ENCODE data around the gene DCUN1D2. TPM values are rescaled to one million over a fixed set of nuclear protein-coding genes. Genes with fewer than 3 reads are reported as not detected.
"Not testable (repeated sequence)": the region's sequence is repeated elsewhere in the genome, so short reads cannot be mapped to it uniquely, and the experiment has no call there.

The DCUN1D2 gene
- polyA plus RNA-seq, 4 donors = 7.3 to 19.2 (median 15.7) TPM

DNA sequence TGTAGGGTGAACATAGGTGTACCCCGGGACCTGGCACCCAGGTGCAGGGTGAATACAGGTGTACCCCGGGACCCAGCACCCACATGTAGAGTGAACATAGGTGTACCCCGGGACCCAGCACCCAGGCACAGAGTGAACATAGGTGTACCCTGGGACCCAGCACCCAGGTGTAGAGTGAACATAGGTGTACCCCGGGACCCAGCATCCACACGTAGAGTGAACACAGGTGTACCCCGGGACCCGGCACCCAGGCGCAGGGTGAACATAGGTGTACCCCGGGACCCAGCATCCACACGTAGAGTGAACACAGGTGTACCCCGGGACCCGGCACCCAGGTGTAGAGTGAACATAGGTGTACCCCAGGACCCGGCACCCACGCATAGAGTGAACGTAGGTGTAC, 54.6 kb downstream of the DCUN1D2 start:
- not testable (repeated sequence) for FAIRE-seq; H3K27me3 ChIP-seq (ENCODE audit: control insufficient read depth in 3 of 3, insufficient read depth in 3 of 3, low read length in 3 of 3); H3K27ac ChIP-seq (ENCODE audit: low read depth in 1 of 3, low read length in 2 of 3); H3K36me3 ChIP-seq (ENCODE audit: control insufficient read depth in 3 of 3, insufficient read depth in 2 of 3, low read depth in 1 of 3, low read length in 3 of 3); H3K4me3 ChIP-seq (ENCODE audit: low read depth in 1 of 3, low read length in 3 of 3); H3K4me1 ChIP-seq (ENCODE audit: control insufficient read depth in 3 of 3, insufficient read depth in 2 of 3, low read depth in 1 of 3, low read length in 2 of 3); DNase-seq; H3K9me3 ChIP-seq (ENCODE audit: control insufficient read depth in 2 of 2, insufficient read depth in 1 of 2, low read depth in 1 of 2, low read length in 1 of 2)
- WGBS, 3 donors = 95 to 96% (median 95%) methylated on average over 15 of the region's 15 CpGs

DNA sequence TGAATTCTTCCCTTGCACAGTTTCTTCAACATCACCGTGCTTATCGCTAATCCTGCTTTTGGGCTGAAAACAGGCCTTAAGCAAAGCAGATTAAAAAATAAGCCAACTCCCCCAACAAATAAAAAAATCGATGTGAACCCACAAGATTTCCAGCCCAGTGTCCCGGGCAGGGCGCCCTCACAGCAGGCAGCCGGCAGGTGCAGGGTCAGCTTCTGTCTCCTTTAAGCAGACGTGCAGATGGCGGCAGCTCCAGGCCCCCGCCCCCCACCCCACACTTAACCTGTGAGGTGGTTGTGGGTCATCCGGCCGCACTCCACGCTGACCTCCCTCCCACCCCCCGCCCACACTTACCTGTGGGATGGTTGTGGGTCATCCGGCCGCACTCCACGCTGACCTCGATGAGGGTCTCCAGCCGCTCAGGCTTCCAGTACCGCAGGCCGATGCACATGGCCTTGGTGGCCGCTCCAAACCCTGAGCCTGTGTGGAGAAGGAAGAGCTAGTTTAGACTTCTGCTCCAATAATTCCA, 57.1 kb downstream of the DCUN1D2 start:
- no peaks in the 10 kb centered on the region for H3K27me3 ChIP-seq (ENCODE audit: control insufficient read depth in 3 of 3, insufficient read depth in 3 of 3, low read length in 3 of 3)
- FAIRE-seq = no peak
- no peak for DNase-seq
- H3K27ac ChIP-seq (ENCODE audit: low read depth in 1 of 3, low read length in 2 of 3) = no peak overlapping the region
- H3K9me3 ChIP-seq (ENCODE audit: control insufficient read depth in 2 of 2, insufficient read depth in 1 of 2, low read depth in 1 of 2, low read length in 1 of 2) = peaks cover 0 to 4% of the 10 kb centered on the region in 2 donors
- H3K4me1 ChIP-seq (ENCODE audit: control insufficient read depth in 3 of 3, insufficient read depth in 2 of 3, low read depth in 1 of 3, low read length in 2 of 3) = no peaks in the 10 kb centered on the region
- peaks cover 0 to 3% (median 0%) of the 10 kb centered on the region in 3 donors for H3K36me3 ChIP-seq (ENCODE audit: control insufficient read depth in 3 of 3, insufficient read depth in 2 of 3, low read depth in 1 of 3, low read length in 3 of 3)
- WGBS, 3 donors = 95 to 98% (median 96%) methylated on average over 21 of the region's 21 CpGs
- H3K4me3 ChIP-seq (ENCODE audit: low read depth in 1 of 3, low read length in 3 of 3) = no peak overlapping the region

DNA sequence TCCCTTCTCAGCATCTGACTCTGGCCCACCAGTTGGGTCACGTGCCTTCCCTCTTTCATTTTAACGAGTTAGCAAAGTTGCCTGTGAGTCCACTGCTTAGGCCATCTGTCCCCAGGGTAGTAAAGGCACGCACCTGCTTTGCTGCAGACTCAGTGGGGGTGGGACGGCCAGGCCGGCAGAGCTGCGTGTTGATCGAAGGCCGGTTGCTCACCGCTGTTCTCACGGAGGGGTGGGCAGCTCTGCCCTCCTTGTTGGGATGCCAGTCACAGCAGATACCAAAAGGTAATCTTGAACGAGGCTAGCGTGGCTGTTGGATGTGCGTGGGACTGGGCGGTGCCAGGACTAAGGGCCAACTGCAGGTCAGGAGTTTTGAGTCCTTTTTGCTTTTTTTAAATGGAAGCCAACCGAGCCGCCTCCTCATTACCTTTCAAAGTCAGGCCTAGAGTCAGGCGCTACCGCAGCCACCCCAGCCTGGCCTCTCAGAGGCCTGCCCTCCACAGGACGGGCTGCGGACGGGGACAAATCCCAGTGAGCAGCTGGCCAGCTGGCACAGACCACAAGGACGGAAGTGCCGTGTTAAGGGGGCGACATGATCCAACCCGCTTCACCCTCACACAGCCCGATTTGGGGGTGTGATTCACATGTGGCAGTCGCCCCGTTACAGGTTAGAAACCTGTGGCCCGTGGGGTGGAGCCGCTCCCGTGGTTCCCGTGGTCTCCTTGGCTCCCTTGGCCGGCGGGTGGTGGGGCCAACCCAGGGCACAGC, 57.8 kb downstream of the DCUN1D2 start:
- 89 to 92% (median 91%) methylated on average over 34 of the region's 34 CpGs for WGBS, 3 donors
- no peak overlapping the region for H3K4me3 ChIP-seq (ENCODE audit: low read depth in 1 of 3, low read length in 3 of 3)
- no peaks in the 10 kb centered on the region for H3K27me3 ChIP-seq (ENCODE audit: control insufficient read depth in 3 of 3, insufficient read depth in 3 of 3, low read length in 3 of 3)
- no peak for DNase-seq
- no peak overlapping the region for H3K27ac ChIP-seq (ENCODE audit: low read depth in 1 of 3, low read length in 2 of 3)
- peaks cover 0 to 3% (median 0%) of the 10 kb centered on the region in 3 donors for H3K36me3 ChIP-seq (ENCODE audit: control insufficient read depth in 3 of 3, insufficient read depth in 2 of 3, low read depth in 1 of 3, low read length in 3 of 3)
- H3K4me1 ChIP-seq (ENCODE audit: control insufficient read depth in 3 of 3, insufficient read depth in 2 of 3, low read depth in 1 of 3, low read length in 2 of 3) = no peaks in the 10 kb centered on the region
- H3K9me3 ChIP-seq (ENCODE audit: control insufficient read depth in 2 of 2, insufficient read depth in 1 of 2, low read depth in 1 of 2, low read length in 1 of 2) = peaks cover 0 to 4% of the 10 kb centered on the region in 2 donors
- no peak for FAIRE-seq

DNA sequence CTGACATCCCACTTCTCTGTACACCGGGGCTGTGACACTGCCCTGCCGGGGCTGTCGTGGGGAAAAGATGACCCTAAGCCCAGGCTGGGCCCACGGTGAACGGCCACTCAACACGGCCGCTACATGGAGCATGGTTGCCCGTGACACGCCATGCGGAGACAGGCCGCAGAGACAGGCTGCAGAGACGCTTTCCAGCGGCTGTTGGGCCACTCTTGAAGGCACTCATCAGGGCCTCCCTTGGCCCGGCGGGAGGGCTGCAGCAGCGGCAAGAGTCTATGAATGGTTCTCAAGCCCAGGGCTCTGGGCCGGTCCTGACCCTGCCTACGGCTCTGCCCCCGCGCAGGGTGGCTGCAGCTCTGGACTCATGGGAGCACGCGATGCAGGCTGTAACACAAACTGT, 59.3 kb downstream of the DCUN1D2 start:
- H3K4me3 ChIP-seq (ENCODE audit: low read depth in 1 of 3, low read length in 3 of 3) = no peak overlapping the region
- WGBS, 3 donors = 91 to 94% (median 92%) methylated on average over 22 of the region's 22 CpGs
- no peaks in the 10 kb centered on the region for H3K27me3 ChIP-seq (ENCODE audit: control insufficient read depth in 3 of 3, insufficient read depth in 3 of 3, low read length in 3 of 3)
- no peak overlapping the region for H3K27ac ChIP-seq (ENCODE audit: low read depth in 1 of 3, low read length in 2 of 3)
- H3K9me3 ChIP-seq (ENCODE audit: control insufficient read depth in 2 of 2, insufficient read depth in 1 of 2, low read depth in 1 of 2, low read length in 1 of 2) = peaks cover 0 to 4% of the 10 kb centered on the region in 2 donors
- peaks cover 0 to 3% (median 0%) of the 10 kb centered on the region in 3 donors for H3K36me3 ChIP-seq (ENCODE audit: control insufficient read depth in 3 of 3, insufficient read depth in 2 of 3, low read depth in 1 of 3, low read length in 3 of 3)
- DNase-seq (no peak), FAIRE-seq (no peak)
- H3K4me1 ChIP-seq (ENCODE audit: control insufficient read depth in 3 of 3, insufficient read depth in 2 of 3, low read depth in 1 of 3, low read length in 2 of 3) = no peaks in the 10 kb centered on the region

DNA sequence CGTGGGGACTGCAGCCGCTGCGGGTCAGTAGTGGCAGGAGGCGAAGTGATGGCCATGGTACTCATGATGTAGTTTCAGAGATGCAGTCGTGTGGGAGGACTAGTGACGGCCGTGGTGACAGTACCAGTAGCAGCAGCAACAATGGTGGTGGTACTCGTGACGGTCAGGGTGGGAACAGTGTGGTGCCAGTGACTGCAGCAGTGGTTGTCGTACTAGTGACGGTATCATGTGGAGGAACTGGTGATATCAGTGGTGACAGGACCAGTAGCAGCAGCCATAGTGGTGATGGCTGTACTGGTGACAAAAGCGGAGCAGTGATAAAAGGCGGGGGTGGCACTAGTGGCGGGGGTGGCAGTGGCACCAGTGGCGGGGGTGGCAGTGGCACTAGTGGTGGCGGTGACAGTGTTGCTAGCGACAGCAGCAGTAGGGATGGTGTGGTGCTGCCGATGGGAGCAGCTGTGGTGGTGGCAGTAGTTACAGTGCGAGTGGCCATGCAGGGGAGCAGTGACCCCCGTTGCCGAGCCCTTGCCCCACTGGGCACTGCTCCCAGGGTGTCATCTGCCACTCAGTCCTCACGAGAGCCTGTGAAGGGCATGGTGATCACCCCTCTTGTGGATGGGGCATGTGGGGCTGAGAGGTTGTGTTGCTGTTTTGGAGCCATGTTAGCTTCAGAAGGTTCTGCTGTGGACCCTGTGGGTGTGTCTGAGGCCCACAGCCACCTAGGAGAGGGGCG, 60.0 kb downstream of the DCUN1D2 start:
- FAIRE-seq = no peak

GRCh38 chr13:113429608-113429985, 60.9 kb downstream of the DCUN1D2 start:
- no peak for FAIRE-seq
- Histone ChIP-seq H3K27me3 (ENCODE audit: control insufficient read depth in 3 of 3, insufficient read depth in 3 of 3, low read length in 3 of 3) (no peaks in the 10 kb centered on the region), H3K36me3 (ENCODE audit: control insufficient read depth in 3 of 3, insufficient read depth in 2 of 3, low read depth in 1 of 3, low read length in 3 of 3) (no peaks in the 10 kb centered on the region), H3K27ac (ENCODE audit: low read depth in 1 of 3, low read length in 2 of 3) (no peak overlapping the region), H3K9me3 (ENCODE audit: control insufficient read depth in 2 of 2, insufficient read depth in 1 of 2, low read depth in 1 of 2, low read length in 1 of 2) (no peaks in the 10 kb centered on the region), H3K4me3 (ENCODE audit: low read depth in 1 of 3, low read length in 3 of 3) (no peak overlapping the region), H3K4me1 (ENCODE audit: control insufficient read depth in 3 of 3, insufficient read depth in 2 of 3, low read depth in 1 of 3, low read length in 2 of 3) (no peaks in the 10 kb centered on the region)
- 87 to 91% (median 89%) methylated on average over 16 of the region's 16 CpGs for WGBS, 3 donors
- no peak for DNase-seq

More for the DNA sequence above, 60.0 kb downstream of the DCUN1D2 start:
- Histone ChIP-seq H3K36me3 (ENCODE audit: control insufficient read depth in 3 of 3, insufficient read depth in 2 of 3, low read depth in 1 of 3, low read length in 3 of 3) (no peaks in the 10 kb centered on the region), H3K4me1 (ENCODE audit: control insufficient read depth in 3 of 3, insufficient read depth in 2 of 3, low read depth in 1 of 3, low read length in 2 of 3) (no peaks in the 10 kb centered on the region), H3K9me3 (ENCODE audit: control insufficient read depth in 2 of 2, insufficient read depth in 1 of 2, low read depth in 1 of 2, low read length in 1 of 2) (no peaks in the 10 kb centered on the region), H3K27ac (ENCODE audit: low read depth in 1 of 3, low read length in 2 of 3) (no peak overlapping the region), H3K4me3 (ENCODE audit: low read depth in 1 of 3, low read length in 3 of 3) (no peak overlapping the region), H3K27me3 (ENCODE audit: control insufficient read depth in 3 of 3, insufficient read depth in 3 of 3, low read length in 3 of 3) (no peaks in the 10 kb centered on the region)
- WGBS, 3 donors = 96 to 97% (median 96%) methylated on average over 20 to 23 of the region's 23 CpGs
- no peak for DNase-seq

DNA sequence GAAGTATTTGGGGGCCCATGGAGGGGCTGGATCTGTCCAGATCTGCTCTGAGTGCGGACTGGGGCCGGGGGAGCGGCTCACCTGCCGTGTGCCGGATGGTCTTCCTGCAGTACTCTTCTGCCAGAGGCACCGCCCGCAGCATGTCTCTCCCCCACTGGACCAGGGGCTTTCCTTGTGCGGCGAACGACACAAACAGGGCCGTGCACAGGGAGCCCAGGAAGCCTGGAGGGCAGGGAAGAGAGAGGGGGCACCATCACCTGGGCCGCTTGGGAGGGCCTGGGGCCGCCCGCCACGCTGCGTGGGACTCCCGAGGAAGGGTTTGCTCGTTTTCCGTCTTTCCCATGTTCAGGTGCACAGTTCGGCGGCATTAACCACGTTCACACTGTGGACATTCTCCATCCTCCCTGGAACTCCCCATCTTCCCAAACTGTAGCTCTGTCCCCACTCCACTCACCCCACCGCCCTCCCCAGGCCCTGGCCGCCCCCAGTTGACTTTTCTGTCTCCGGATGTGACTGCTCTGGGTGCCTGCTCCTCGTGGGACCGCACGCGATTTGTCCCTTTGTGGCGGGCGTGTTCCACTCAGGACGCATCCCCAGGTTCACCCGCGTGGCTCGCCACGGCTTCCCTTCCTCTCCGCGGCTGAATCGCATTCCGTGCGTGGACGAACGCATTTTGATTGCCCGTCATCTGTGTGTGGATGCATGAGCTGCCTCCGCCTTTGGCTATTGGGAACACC, 61.5 kb downstream of the DCUN1D2 start:
- WGBS, 3 donors = 95 to 96% (median 96%) methylated on average over 44 to 45 of the region's 45 CpGs
- no peak for DNase-seq

GRCh38 chr13:113428469-113428865, 62.0 kb downstream of the DCUN1D2 start:
- Histone ChIP-seq H3K4me1 (ENCODE audit: control insufficient read depth in 3 of 3, insufficient read depth in 2 of 3, low read depth in 1 of 3, low read length in 2 of 3) (no peaks in the 10 kb centered on the region), H3K27ac (ENCODE audit: low read depth in 1 of 3, low read length in 2 of 3) (no peak overlapping the region), H3K9me3 (ENCODE audit: control insufficient read depth in 2 of 2, insufficient read depth in 1 of 2, low read depth in 1 of 2, low read length in 1 of 2) (no peaks in the 10 kb centered on the region), H3K4me3 (ENCODE audit: low read depth in 1 of 3, low read length in 3 of 3) (no peak overlapping the region), H3K27me3 (ENCODE audit: control insufficient read depth in 3 of 3, insufficient read depth in 3 of 3, low read length in 3 of 3) (no peaks in the 10 kb centered on the region), H3K36me3 (ENCODE audit: control insufficient read depth in 3 of 3, insufficient read depth in 2 of 3, low read depth in 1 of 3, low read length in 3 of 3) (no peaks in the 10 kb centered on the region)
- DNase-seq (no peak), FAIRE-seq (no peak)
- 92 to 95% (median 93%) methylated on average over 13 to 17 of the region's 17 CpGs for WGBS, 3 donors

More for the DNA sequence above, 61.5 kb downstream of the DCUN1D2 start:
- Histone ChIP-seq H3K4me1 (ENCODE audit: control insufficient read depth in 3 of 3, insufficient read depth in 2 of 3, low read depth in 1 of 3, low read length in 2 of 3) (no peaks in the 10 kb centered on the region), H3K4me3 (ENCODE audit: low read depth in 1 of 3, low read length in 3 of 3) (no peak overlapping the region), H3K27ac (ENCODE audit: low read depth in 1 of 3, low read length in 2 of 3) (no peak overlapping the region), H3K36me3 (ENCODE audit: control insufficient read depth in 3 of 3, insufficient read depth in 2 of 3, low read depth in 1 of 3, low read length in 3 of 3) (no peaks in the 10 kb centered on the region), H3K27me3 (ENCODE audit: control insufficient read depth in 3 of 3, insufficient read depth in 3 of 3, low read length in 3 of 3) (no peaks in the 10 kb centered on the region), H3K9me3 (ENCODE audit: control insufficient read depth in 2 of 2, insufficient read depth in 1 of 2, low read depth in 1 of 2, low read length in 1 of 2) (no peaks in the 10 kb centered on the region)
- no peak for FAIRE-seq
